Posterior vena cava (tissue), 2 donors: ENCODE measurements around the gene SKP1. TPM values are rescaled to one million over a fixed set of nuclear protein-coding genes. Genes with fewer than 3 reads are reported as not detected.

Source experiments
- DNase-seq: peaks from one replicate; pipeline ENCODE4 v3.0.0-alpha.2; 2020; ENCODE audit warnings: low spot score
- intact Hi-C, 2 donors: fragments of 100-400 bp; cut with DNase I; formaldehyde crosslinking; loops; one replicate each; pipeline versions ENCODE4 v1.14.1 to v1.14.2; 2022 to 2023
- total RNA-seq, 2 donors: library from RNA; stranded (reverse); fragmentation: NEBNext Ultra II Directional; extraction: Animal tissue kit (Norgen Biotek cat#: 25700); gene quantifications; one replicate each; pipeline ENCODE4 v1.2.1, GENCODE V29; 2021
- donor health status: DM: yes; HTN: yes; CAD: no.
- donor health status: DM: yes; HTN: yes; CAD: no.

The SKP1 gene
- total RNA-seq, 2 donors from 2014 or later = 321 to 334 TPM

- no peak for DNase-seq
- intact Hi-C loops = no loop called here
Measured at GRCh38 chr5:134146651-134147518, 29.9 kb downstream of the SKP1 start.

GRCh38 chr5:134145779-134146581 lies 30.8 kb downstream of the SKP1 start:
- intact Hi-C loops = no loop called here

GRCh38 chr5:134145041-134145757 lies 31.6 kb downstream of the SKP1 start:
- intact Hi-C loops = no loop called here

More at GRCh38 chr5:134145779-134146581, 30.8 kb downstream of the SKP1 start:
- peak; percentile 92 for DNase-seq

GRCh38 chr5:134143944-134144941 lies 32.5 kb downstream of the SKP1 start:
- intact Hi-C loops = loop anchor here in 1 of 2 donors (5.0 kb wide), 1 partner anchor 102 kb away; no protein-coding TSS in a partner anchor
- DNase-seq = peak; percentile 74

More at GRCh38 chr5:134145041-134145757, 31.6 kb downstream of the SKP1 start:
- DNase-seq = no peak

GRCh38 chr5:134143431-134143830 lies 33.3 kb downstream of the SKP1 start:
- intact Hi-C loops = loop anchor here in 1 of 2 donors (5.0 kb wide), 1 partner anchor 101 kb away; no protein-coding TSS in a partner anchor
- DNase-seq = peak; percentile 26

GRCh38 chr5:134142806-134143205 lies 33.9 kb downstream of the SKP1 start:
- peak; percentile 64 for DNase-seq

GRCh38 chr5:134142052-134142451 lies 34.7 kb downstream of the SKP1 start:
- intact Hi-C loops = loop anchor here in 1 of 2 donors (5.0 kb wide), 1 partner anchor 100 kb away; no protein-coding TSS in a partner anchor
- peak; percentile 72 for DNase-seq

More at GRCh38 chr5:134142806-134143205, 33.9 kb downstream of the SKP1 start:
- intact Hi-C loops = loop anchor here in 1 of 2 donors (5.0 kb wide), 1 partner anchor 101 kb away; no protein-coding TSS in a partner anchor

- DNase-seq = peak; percentile 56
- intact Hi-C loops = loop anchor here (2.0 to 5.0 kb wide), 2 partner anchors 99 to 101 kb away; no protein-coding TSS in a partner anchor
Measured at GRCh38 chr5:134141331-134142050, 35.3 kb downstream of the SKP1 start.

GRCh38 chr5:134140530-134141201 lies 36.1 kb downstream of the SKP1 start:
- DNase-seq = peak; percentile 85
- intact Hi-C loops = loop anchor here (2.0 to 5.0 kb wide), 2 partner anchors 98 to 100 kb away; no protein-coding TSS in a partner anchor

GRCh38 chr5:134139891-134140469 lies 36.8 kb downstream of the SKP1 start:
- peak; percentile 34 for DNase-seq
- intact Hi-C loops = loop anchor here (2.0 to 5.0 kb wide), 2 partner anchors 98 to 99 kb away; no protein-coding TSS in a partner anchor

GRCh38 chr5:134139377-134139851 lies 37.3 kb downstream of the SKP1 start:
- peak; percentile 24 for DNase-seq

GRCh38 chr5:134138416-134139376 lies 38.1 kb downstream of the SKP1 start:
- peak; percentile 51 for DNase-seq
- intact Hi-C loops = no loop called here

More at GRCh38 chr5:134139377-134139851, 37.3 kb downstream of the SKP1 start:
- intact Hi-C loops = no loop called here

- DNase-seq = peak; percentile 44
Measured at GRCh38 chr5:134136771-134137170, 40.0 kb downstream of the SKP1 start.

GRCh38 chr5:134136221-134136631 lies 40.5 kb downstream of the SKP1 start:
- DNase-seq = peak; percentile 26
- intact Hi-C loops = no loop called here

More at GRCh38 chr5:134136771-134137170, 40.0 kb downstream of the SKP1 start:
- intact Hi-C loops = no loop called here
